Lower lobe of right lung (tissue), 2 donors: Measurements from ENCODE around the gene HECW1. TPM values are rescaled to one million over a fixed set of nuclear protein-coding genes. Genes with fewer than 3 reads are reported as not detected.

Experiments
- ATAC-seq, 2 donors: fragments of 200-7000 bp; cut with Tn5 transposase; one replicate each; pipeline ENCODE4 v1.9.1; 2020 to 2022; ENCODE audit warnings: mild to moderate bottlenecking in 2 of 2, moderate library complexity in 2 of 2
- DNase-seq: peaks from one replicate; pipeline ENCODE4 v3.0.0-alpha.2; 2020
- H3K27ac ChIP-seq: fragments of 200-600 bp; one replicate; pipeline ENCODE4 v1.8.0; 2022
- H3K27me3 ChIP-seq: fragments of 200-600 bp; one replicate; pipeline ENCODE4 v1.8.0; 2022; ENCODE audit warnings: low read depth
- H3K36me3 ChIP-seq: fragments of 200-600 bp; one replicate; pipeline ENCODE4 v1.8.0; 2022; ENCODE audit warnings: mild to moderate bottlenecking
- H3K4me1 ChIP-seq: fragments of 200-600 bp; one replicate; pipeline ENCODE4 v1.8.0; 2022
- H3K4me3 ChIP-seq: fragments of 200-600 bp; one replicate; pipeline ENCODE4 v1.8.0; 2022; ENCODE audit warnings: mild to moderate bottlenecking
- H3K9me3 ChIP-seq: fragments of 200-600 bp; one replicate; pipeline ENCODE4 v1.8.0; 2022
- CTCF ChIP-seq: fragments of 200-600 bp; IDR thresholded peaks from one replicate; pipeline ENCODE4 v1.8.0; 2022; ENCODE audit warnings: antibody characterized with exemption, mild to moderate bottlenecking
- intact Hi-C: fragments of 100-400 bp; cut with DNase I; formaldehyde crosslinking; loops from one replicate; pipeline ENCODE4 v1.11.0; 2022
- total RNA-seq: library from RNA; stranded (reverse); fragmentation: NEBNext Ultra II Directional; extraction: Animal tissue kit (Norgen Biotek cat#: 25700); gene quantifications from one replicate; pipeline ENCODE4 v1.2.1, GENCODE V29; 2021
- donor health status: DM: no; HTN: yes; CAD: no; lungs with severe emphysema.

HECW1 gene
- total RNA-seq, 1 donor from 2014 or later, result 0.06 TPM

GRCh38 chr7:43351683-43352082 is 239.2 kb downstream of the HECW1 start:
- no peak for TF ChIP-seq CTCF
- H3K27me3 ChIP-seq, result no peaks in the 10 kb centered on the region
- intact Hi-C loops, result no loop called here
- no peak overlapping the region for H3K4me3 ChIP-seq
- H3K27ac ChIP-seq, result no peak overlapping the region
- ATAC-seq (no peak), DNase-seq (no peak)
- H3K36me3 ChIP-seq, result no peaks in the 10 kb centered on the region
- H3K9me3 ChIP-seq, result no peaks in the 10 kb centered on the region
- no peaks in the 10 kb centered on the region for H3K4me1 ChIP-seq

- H3K27me3 ChIP-seq, result no peaks in the 10 kb centered on the region
- H3K27ac ChIP-seq, result no peak overlapping the region
- H3K4me3 ChIP-seq, result no peak overlapping the region
- ATAC-seq, result no peak
- DNase-seq, result no peak
- H3K9me3 ChIP-seq, result no peaks in the 10 kb centered on the region
- TF ChIP-seq CTCF, result no peak
- intact Hi-C loops, result no loop called here
- H3K4me1 ChIP-seq, result no peaks in the 10 kb centered on the region
- no peaks in the 10 kb centered on the region for H3K36me3 ChIP-seq
Observed at GRCh38 chr7:43353902-43354301, 241.5 kb downstream of the HECW1 start.

- H3K4me3 ChIP-seq, result no peak overlapping the region
- no peak for TF ChIP-seq CTCF
- H3K36me3 ChIP-seq, result no peaks in the 10 kb centered on the region
- H3K27me3 ChIP-seq, result no peaks in the 10 kb centered on the region
- H3K27ac ChIP-seq, result no peak overlapping the region
- H3K9me3 ChIP-seq, result no peaks in the 10 kb centered on the region
- ATAC-seq (peak; percentile 54 to 68), DNase-seq (no peak)
- intact Hi-C loops, result no loop called here
- peaks cover 5% of the 10 kb centered on the region for H3K4me1 ChIP-seq
Observed at GRCh38 chr7:43362652-43363034, 250.2 kb downstream of the HECW1 start.

- intact Hi-C loops, result no loop called here
- DNase-seq (no peak), ATAC-seq (peak; percentile 45 to 73)
- no peaks in the 10 kb centered on the region for H3K27me3 ChIP-seq
- no peak overlapping the region for H3K4me3 ChIP-seq
- no peak overlapping the region for H3K27ac ChIP-seq
- no peaks in the 10 kb centered on the region for H3K36me3 ChIP-seq
- TF ChIP-seq CTCF, result no peak
- peaks cover 5% of the 10 kb centered on the region for H3K4me1 ChIP-seq
- no peaks in the 10 kb centered on the region for H3K9me3 ChIP-seq
Observed at GRCh38 chr7:43363035-43363791, 250.8 kb downstream of the HECW1 start.

GRCh38 chr7:43364391-43364790 is 251.9 kb downstream of the HECW1 start:
- no peaks in the 10 kb centered on the region for H3K36me3 ChIP-seq
- TF ChIP-seq CTCF, result no peak
- H3K27ac ChIP-seq, result no peak overlapping the region
- no peak overlapping the region for H3K4me3 ChIP-seq
- peaks cover 5% of the 10 kb centered on the region for H3K4me1 ChIP-seq
- H3K9me3 ChIP-seq, result no peaks in the 10 kb centered on the region
- DNase-seq, result no peak
- no peak for ATAC-seq
- no peaks in the 10 kb centered on the region for H3K27me3 ChIP-seq
- intact Hi-C loops, result no loop called here
